Measurements from ENCODE around the gene OSTM1.

GRCh38 chr6:108027594-108027993 is 46.9 kb downstream of the OSTM1 start:
- TF ChIP-seq POLR2AphosphoS5 (IDR thresholded peaks at IDR 0.05) (no peak), CTCF (IDR thresholded peaks at IDR 0.05) (no peak), POLR2A (IDR thresholded peaks at IDR 0.05; ENCODE audit: low read depth) (no peak)
